ENCODE measurements around the gene S100A8.

The S100A8 gene

DNA sequence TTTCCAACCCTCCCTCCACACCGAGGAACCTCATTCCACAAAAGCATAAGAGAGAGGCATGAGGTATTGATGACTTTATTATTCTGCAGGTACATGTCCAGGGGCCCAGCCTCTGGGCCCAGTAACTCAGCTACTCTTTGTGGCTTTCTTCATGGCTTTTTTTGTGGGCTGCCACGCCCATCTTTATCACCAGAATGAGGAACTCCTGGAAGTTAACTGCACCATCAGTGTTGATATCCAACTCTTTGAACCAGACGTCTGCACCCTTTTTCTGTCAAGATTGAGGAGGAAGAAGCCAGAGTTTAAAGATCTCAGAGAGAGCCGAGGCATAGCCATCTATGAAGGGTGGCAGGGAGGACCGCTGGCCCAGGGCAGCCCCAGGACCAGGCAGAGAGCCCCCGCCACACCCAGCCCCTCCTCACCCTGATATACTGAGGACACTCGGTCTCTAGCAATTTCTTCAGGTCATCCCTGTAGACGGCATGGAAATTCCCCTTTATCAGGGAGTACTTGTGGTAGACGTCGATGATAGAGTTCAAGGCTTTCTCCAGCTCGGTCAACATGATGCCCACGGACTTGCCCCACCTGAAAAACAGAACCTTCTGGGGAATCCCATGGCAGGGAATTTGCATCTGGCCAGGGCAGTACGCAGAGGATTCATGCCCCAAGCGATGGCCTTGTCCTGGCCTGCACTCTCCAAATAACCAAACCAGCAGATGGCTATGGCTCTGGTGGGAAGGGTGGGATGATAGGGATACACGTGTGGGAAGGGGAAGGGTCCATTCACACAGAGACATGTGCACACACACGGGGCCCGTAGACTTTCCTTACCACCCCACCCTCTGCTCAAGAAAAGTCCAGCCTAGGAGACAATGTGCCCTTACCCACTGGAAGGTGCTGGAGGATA is 647 bp downstream of the S100A8 start:
- in situ Hi-C loops (cut with HindIII; ENCODE audit: low pct_ligation_motif_present, low sequenced_read_pairs): no loop called here
- Histone ChIP-seq H3K27ac (no peak overlapping the region), H3K36me3 (replicated peaks) (no peaks in the 10 kb centered on the region), H3K4me3 (ENCODE audit: low read depth, low read length) (no peak overlapping the region), H3K27me3 (replicated peaks) (no peaks in the 10 kb centered on the region)
- DNase-seq: no peak
- TF ChIP-seq CTCF (IDR thresholded peaks at IDR 0.05; ENCODE audit: low read depth, low read length, missing control alignments): no peak

GRCh38 chr1:153389401-153389800 is 1.5 kb downstream of the S100A8 start:
- H3K36me3 ChIP-seq (replicated peaks): no peaks in the 10 kb centered on the region
- no peaks in the 10 kb centered on the region for H3K27me3 ChIP-seq (replicated peaks)
- TF ChIP-seq CTCF (IDR thresholded peaks at IDR 0.05; ENCODE audit: low read depth, low read length, missing control alignments): no peak
- H3K4me3 ChIP-seq (ENCODE audit: low read depth, low read length): no peak overlapping the region
- in situ Hi-C loops (cut with HindIII; ENCODE audit: low pct_ligation_motif_present, low sequenced_read_pairs): no loop called here
- H3K27ac ChIP-seq: no peak overlapping the region
- no peak for DNase-seq

DNA sequence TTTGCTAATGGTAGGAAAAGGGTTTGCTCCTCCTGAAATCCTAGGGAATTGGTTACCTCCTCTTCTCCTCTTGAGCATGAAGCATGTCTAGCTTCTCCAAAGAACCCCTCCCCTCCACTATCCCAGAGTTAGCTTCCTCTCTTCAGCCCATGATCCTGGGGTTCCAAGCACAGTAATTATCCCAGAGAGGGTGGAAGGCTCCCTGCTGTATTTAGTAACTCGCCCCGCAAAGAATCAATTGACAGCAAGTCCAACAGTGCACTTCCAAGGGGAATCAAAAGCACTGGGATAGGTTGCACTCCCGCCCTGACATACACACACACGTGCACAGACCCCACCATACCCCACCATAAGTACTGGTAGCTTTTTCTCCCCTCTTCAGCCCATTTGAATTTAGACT is 3.1 kb downstream of the S100A8 start:
- no peak for DNase-seq
- in situ Hi-C loops (cut with HindIII; ENCODE audit: low pct_ligation_motif_present, low sequenced_read_pairs): no loop called here
- Histone ChIP-seq H3K36me3 (replicated peaks) (no peaks in the 10 kb centered on the region), H3K27ac (no peak overlapping the region), H3K27me3 (replicated peaks) (no peaks in the 10 kb centered on the region), H3K4me3 (ENCODE audit: low read depth, low read length) (no peak overlapping the region)
- no peak for TF ChIP-seq CTCF (IDR thresholded peaks at IDR 0.05; ENCODE audit: low read depth, low read length, missing control alignments)

DNA sequence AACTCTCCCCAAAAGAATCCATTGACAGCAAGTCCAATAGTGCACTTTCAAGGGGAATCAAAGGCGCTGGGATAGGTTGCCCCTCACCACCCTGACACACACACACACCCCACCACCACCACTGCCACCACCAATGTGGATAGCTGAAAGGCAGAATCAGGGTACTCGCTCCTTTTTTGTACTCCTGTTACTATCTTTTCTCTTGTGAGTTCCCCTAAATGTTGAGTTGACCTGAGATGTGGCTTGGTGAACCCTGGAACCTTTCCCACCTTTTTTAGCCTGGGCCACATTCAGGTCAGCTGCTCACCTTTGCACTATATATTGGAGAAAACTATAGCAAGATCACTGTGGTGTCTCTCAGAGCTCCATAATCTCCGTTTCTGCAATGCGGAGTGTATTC is 3.9 kb downstream of the S100A8 start:
- in situ Hi-C loops (cut with HindIII; ENCODE audit: low pct_ligation_motif_present, low sequenced_read_pairs): no loop called here
- Histone ChIP-seq H3K36me3 (replicated peaks) (no peaks in the 10 kb centered on the region), H3K4me3 (ENCODE audit: low read depth, low read length) (no peak overlapping the region), H3K27me3 (replicated peaks) (no peaks in the 10 kb centered on the region), H3K27ac (no peak overlapping the region)
- no peak for TF ChIP-seq CTCF (IDR thresholded peaks at IDR 0.05; ENCODE audit: low read depth, low read length, missing control alignments)
- DNase-seq: no peak

DNA sequence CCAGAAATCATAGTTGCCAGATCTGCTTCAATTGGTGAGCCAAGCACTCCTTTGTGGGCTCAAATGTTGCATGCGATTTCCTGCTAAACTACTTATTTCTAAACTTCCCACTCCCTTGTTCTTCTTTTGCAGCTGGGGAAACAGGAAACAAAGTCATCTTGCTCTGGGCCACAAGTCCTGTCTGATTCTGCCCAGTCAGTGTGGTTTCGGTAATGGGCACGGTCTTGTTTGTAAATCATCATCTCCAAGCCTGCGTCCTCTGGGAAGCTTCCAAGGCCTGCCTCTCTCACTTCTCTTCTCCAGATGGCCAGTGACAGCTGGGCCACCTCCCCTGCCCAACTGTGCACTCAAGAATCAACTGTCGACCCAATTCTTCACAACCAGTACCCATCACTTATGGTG is 4.4 kb downstream of the S100A8 start:
- no peak for DNase-seq
- Histone ChIP-seq H3K4me3 (ENCODE audit: low read depth, low read length) (no peak overlapping the region), H3K36me3 (replicated peaks) (no peaks in the 10 kb centered on the region), H3K27me3 (replicated peaks) (no peaks in the 10 kb centered on the region), H3K27ac (no peak overlapping the region)
- TF ChIP-seq CTCF (IDR thresholded peaks at IDR 0.05; ENCODE audit: low read depth, low read length, missing control alignments): no peak
- in situ Hi-C loops (cut with HindIII; ENCODE audit: low pct_ligation_motif_present, low sequenced_read_pairs): no loop called here
